GM15510 (cell line): Measurements from ENCODE around the gene URB2.

Source experiments
- POLR2A ChIP-seq: IDR thresholded peaks from 3 replicates; pipeline ENCODE4 v1.6.1; 2011; ENCODE audit warnings: borderline replicate concordance; ENCODE audit not compliant: insufficient read length; ENCODE audit errors: extremely low read depth

URB2 gene

GRCh38 chr1:229599218-229599954 is 26.7 kb upstream of the URB2 start:
- no peak for TF ChIP-seq POLR2A

GRCh38 chr1:229600229-229600628 is 25.8 kb upstream of the URB2 start:
- TF ChIP-seq POLR2A, result no peak

GRCh38 chr1:229603371-229604005 is 22.6 kb upstream of the URB2 start:
- TF ChIP-seq POLR2A, result no peak

- TF ChIP-seq POLR2A, result no peak
These were observed 18.7 kb upstream of the URB2 start for GRCh38 chr1:229607370-229607769.

GRCh38 chr1:229608590-229608989 is 17.5 kb upstream of the URB2 start:
- no peak for TF ChIP-seq POLR2A

GRCh38 chr1:229613938-229614337 is 12.1 kb upstream of the URB2 start:
- TF ChIP-seq POLR2A, result no peak

- TF ChIP-seq POLR2A, result no peak
These were observed 11.3 kb upstream of the URB2 start for GRCh38 chr1:229614701-229615100.

GRCh38 chr1:229617351-229618100 is 8.5 kb upstream of the URB2 start:
- no peak for TF ChIP-seq POLR2A

GRCh38 chr1:229619002-229619401 is 7.0 kb upstream of the URB2 start:
- no peak for TF ChIP-seq POLR2A

- no peak for TF ChIP-seq POLR2A
These were observed 6.4 kb upstream of the URB2 start for GRCh38 chr1:229619614-229620013.

GRCh38 chr1:229620876-229621275 is 5.2 kb upstream of the URB2 start:
- TF ChIP-seq POLR2A, result no peak

GRCh38 chr1:229621663-229622062 is 4.4 kb upstream of the URB2 start:
- TF ChIP-seq POLR2A, result no peak

GRCh38 chr1:229623225-229623624 is 2.8 kb upstream of the URB2 start:
- TF ChIP-seq POLR2A, result no peak

- no peak for TF ChIP-seq POLR2A
These were observed 2.2 kb upstream of the URB2 start for GRCh38 chr1:229623838-229624237.

- TF ChIP-seq POLR2A, result no peak
These were observed 1.5 kb upstream of the URB2 start for GRCh38 chr1:229624521-229625070.
